Muscle layer of colon (tissue), 2 donors: Measurements from ENCODE around the gene TMA7.
"Not testable (repeated sequence)": the region's sequence is repeated elsewhere in the genome, so short reads cannot be mapped to it uniquely, and the experiment has no call there.

Source experiments
- H3K27ac ChIP-seq: one replicate; pipeline ENCODE4 v1.7.0; 2013; ENCODE audit warnings: low read depth, mild to moderate bottlenecking, low read length, moderate library complexity
- H3K27me3 ChIP-seq, 2 donors: one replicate each; pipeline ENCODE4 v1.7.0; 2013; ENCODE audit warnings: low read length in 2 of 2, mild to moderate bottlenecking in 2 of 2; ENCODE audit not compliant: insufficient read depth in 2 of 2, control insufficient read depth in 1 of 2
- H3K36me3 ChIP-seq: one replicate; pipeline ENCODE4 v1.7.0; 2013; ENCODE audit warnings: mild to moderate bottlenecking, low read length; ENCODE audit not compliant: insufficient read depth
- H3K4me1 ChIP-seq: one replicate; pipeline ENCODE4 v1.7.0; 2013; ENCODE audit warnings: mild to moderate bottlenecking, low read length; ENCODE audit not compliant: insufficient read depth
- H3K4me3 ChIP-seq, 2 donors: one replicate each; pipeline ENCODE4 v1.7.0; 2013; ENCODE audit warnings: low read length in 2 of 2, low read depth in 1 of 2, mild to moderate bottlenecking in 1 of 2, moderate library complexity in 1 of 2
- H3K9ac ChIP-seq: one replicate; pipeline ENCODE4 v1.7.0; 2013; ENCODE audit warnings: low read length
- H3K9me3 ChIP-seq: one replicate; pipeline ENCODE4 v1.7.0; 2013; ENCODE audit warnings: mild to moderate bottlenecking, low read length
- donor health status: abdominal sarcoma.
- donor health status: Adenocarcinoma of cecum.

The TMA7 gene

DNA sequence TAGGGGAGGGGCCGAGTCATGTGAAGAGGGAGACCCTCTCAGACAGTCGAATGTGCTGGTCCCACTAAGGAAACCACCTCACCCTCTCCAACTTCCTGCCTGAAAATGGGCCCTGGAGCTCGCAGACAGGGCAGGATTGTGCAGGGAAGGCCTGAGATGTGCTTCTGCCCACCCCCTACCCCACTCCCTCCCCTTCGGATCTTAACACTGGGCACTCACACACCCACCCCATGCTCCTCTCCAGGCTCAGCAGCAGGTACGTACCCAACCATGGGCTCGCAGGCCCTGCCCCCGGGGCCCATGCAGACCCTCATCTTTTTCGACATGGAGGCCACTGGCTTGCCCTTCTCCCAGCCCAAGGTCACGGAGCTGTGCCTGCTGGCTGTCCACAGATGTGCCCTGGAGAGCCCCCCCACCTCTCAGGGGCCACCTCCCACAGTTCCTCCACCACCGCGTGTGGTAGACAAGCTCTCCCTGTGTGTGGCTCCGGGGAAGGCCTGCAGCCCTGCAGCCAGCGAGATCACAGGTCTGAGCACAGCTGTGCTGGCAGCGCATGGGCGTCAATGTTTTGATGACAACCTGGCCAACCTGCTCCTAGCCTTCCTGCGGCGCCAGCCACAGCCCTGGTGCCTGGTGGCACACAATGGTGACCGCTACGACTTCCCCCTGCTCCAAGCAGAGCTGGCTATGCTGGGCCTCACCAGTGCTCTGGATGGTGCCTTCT lies 26.5 kb downstream of the TMA7 start:
- H3K9me3 ChIP-seq: no peaks in the 10 kb centered on the region
- H3K27me3 ChIP-seq: no peaks in the 10 kb centered on the region
- peak overlapping the region; percentile 97 for H3K27ac ChIP-seq
- H3K4me1 ChIP-seq: peaks cover 65% of the 10 kb centered on the region
- H3K9ac ChIP-seq: peak overlapping the region; percentile 91
- H3K4me3 ChIP-seq: peak overlapping the region; percentile 38 to 86
- H3K36me3 ChIP-seq: peaks cover 32% of the 10 kb centered on the region

- Histone ChIP-seq H3K27ac (peak overlapping the region; percentile 97), H3K4me1 (peaks cover 71% of the 10 kb centered on the region), H3K9ac (peak overlapping the region; percentile 91), H3K4me3 (peak overlapping the region; percentile 4 to 86), H3K27me3 (no peaks in the 10 kb centered on the region), H3K9me3 (no peaks in the 10 kb centered on the region), H3K36me3 (peaks cover 32% of the 10 kb centered on the region)
Observed at GRCh38 chr3:48467110-48467454, 27.0 kb downstream of the TMA7 start.

DNA sequence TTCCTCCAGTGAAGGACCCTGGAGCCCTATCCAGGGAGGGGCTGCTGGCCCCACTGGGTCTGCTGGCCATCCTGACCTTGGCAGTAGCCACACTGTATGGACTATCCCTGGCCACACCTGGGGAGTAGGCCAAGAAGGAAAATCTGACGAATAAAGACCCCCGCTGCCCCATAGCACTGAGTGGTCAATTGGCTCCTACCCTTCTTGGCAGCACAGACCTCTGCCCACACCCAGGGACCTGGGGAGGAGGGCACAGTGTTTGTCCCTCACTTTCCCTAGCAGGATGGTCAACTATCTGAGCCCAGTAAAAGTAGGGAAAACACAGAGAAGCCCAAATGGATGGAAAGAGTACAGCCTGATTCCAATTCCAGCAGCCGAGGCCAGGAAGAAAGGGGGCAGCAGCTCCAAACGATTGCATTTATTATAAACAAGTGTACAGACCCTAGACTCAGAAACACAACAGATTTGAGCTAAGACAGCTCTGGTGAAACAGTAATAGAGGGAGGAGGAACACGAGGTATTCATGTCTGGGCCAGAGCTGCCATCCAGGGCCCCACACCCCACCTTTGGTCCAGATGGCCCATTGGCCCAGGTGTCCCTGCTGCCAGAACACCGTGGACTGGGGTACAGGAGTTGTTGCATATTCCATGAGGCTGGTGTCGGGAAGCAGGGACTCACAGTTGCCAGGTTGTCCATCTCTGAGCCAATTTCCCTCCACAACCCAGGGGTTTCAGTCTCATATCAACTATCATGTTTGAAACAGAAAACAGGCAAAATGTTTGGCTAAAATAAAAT lies 27.6 kb downstream of the TMA7 start:
- Histone ChIP-seq H3K36me3 (peaks cover 32% of the 10 kb centered on the region), H3K27ac (peak overlapping the region; percentile 97), H3K4me1 (peaks cover 72% of the 10 kb centered on the region), H3K9me3 (no peaks in the 10 kb centered on the region), H3K27me3 (no peaks in the 10 kb centered on the region), H3K9ac (peak overlapping the region; percentile 91), H3K4me3 (peak overlapping the region; percentile 4 to 86)

- Histone ChIP-seq H3K9me3 (no peaks in the 10 kb centered on the region), H3K27me3 (no peaks in the 10 kb centered on the region), H3K4me1 (peaks cover 74% of the 10 kb centered on the region), H3K27ac (no peak overlapping the region), H3K36me3 (peaks cover 32% of the 10 kb centered on the region), H3K9ac (no peak overlapping the region), H3K4me3 (no peak overlapping the region)
Observed at GRCh38 chr3:48468329-48468731, 28.3 kb downstream of the TMA7 start.

- H3K36me3 ChIP-seq: peaks cover 32% of the 10 kb centered on the region
- H3K9me3 ChIP-seq: no peaks in the 10 kb centered on the region
- H3K9ac ChIP-seq: no peak overlapping the region
- H3K4me1 ChIP-seq: peaks cover 77% of the 10 kb centered on the region
- no peak overlapping the region for H3K4me3 ChIP-seq
- no peak overlapping the region for H3K27ac ChIP-seq
- no peaks in the 10 kb centered on the region for H3K27me3 ChIP-seq
Observed at GRCh38 chr3:48469046-48469915, 29.2 kb downstream of the TMA7 start.

GRCh38 chr3:48470286-48470685 lies 30.2 kb downstream of the TMA7 start:
- H3K27ac ChIP-seq: no peak overlapping the region
- peaks cover 32% of the 10 kb centered on the region for H3K36me3 ChIP-seq
- no peak overlapping the region for H3K4me3 ChIP-seq
- H3K9me3 ChIP-seq: no peaks in the 10 kb centered on the region
- no peak overlapping the region for H3K9ac ChIP-seq
- H3K4me1 ChIP-seq: peaks cover 71% of the 10 kb centered on the region
- H3K27me3 ChIP-seq: no peaks in the 10 kb centered on the region

- peaks cover 24% of the 10 kb centered on the region for H3K36me3 ChIP-seq
- peak overlapping the region; percentile 82 to 98 for H3K4me3 ChIP-seq
- H3K27ac ChIP-seq: peak overlapping the region; percentile 85
- H3K27me3 ChIP-seq: no peaks in the 10 kb centered on the region
- H3K4me1 ChIP-seq: peaks cover 50% of the 10 kb centered on the region
- H3K9ac ChIP-seq: peak overlapping the region; percentile 100
- no peaks in the 10 kb centered on the region for H3K9me3 ChIP-seq
Observed at GRCh38 chr3:48472673-48472922, 32.5 kb downstream of the TMA7 start.

GRCh38 chr3:48472923-48473616 lies 33.0 kb downstream of the TMA7 start:
- Histone ChIP-seq H3K9me3 (no peaks in the 10 kb centered on the region), H3K4me3 (peak overlapping the region; percentile 82 to 98), H3K4me1 (peaks cover 45% of the 10 kb centered on the region), H3K9ac (peak overlapping the region; percentile 100), H3K36me3 (peaks cover 19% of the 10 kb centered on the region), H3K27me3 (no peaks in the 10 kb centered on the region), H3K27ac (peak overlapping the region; percentile 85)

- Histone ChIP-seq H3K9ac (peak overlapping the region; percentile 100), H3K27me3 (no peaks in the 10 kb centered on the region), H3K27ac (peak overlapping the region; percentile 85), H3K4me1 (peaks cover 40% of the 10 kb centered on the region), H3K36me3 (peaks cover 14% of the 10 kb centered on the region), H3K9me3 (no peaks in the 10 kb centered on the region), H3K4me3 (no peak overlapping the region)
Observed at GRCh38 chr3:48473617-48473952, 33.5 kb downstream of the TMA7 start.

GRCh38 chr3:48474031-48474430 lies 34.0 kb downstream of the TMA7 start:
- H3K4me3 ChIP-seq, H3K9ac ChIP-seq, H3K9me3 ChIP-seq, H3K27me3 ChIP-seq, H3K36me3 ChIP-seq, H3K27ac ChIP-seq: not testable (repeated sequence)
- peaks cover 36% of the 10 kb centered on the region for H3K4me1 ChIP-seq

DNA sequence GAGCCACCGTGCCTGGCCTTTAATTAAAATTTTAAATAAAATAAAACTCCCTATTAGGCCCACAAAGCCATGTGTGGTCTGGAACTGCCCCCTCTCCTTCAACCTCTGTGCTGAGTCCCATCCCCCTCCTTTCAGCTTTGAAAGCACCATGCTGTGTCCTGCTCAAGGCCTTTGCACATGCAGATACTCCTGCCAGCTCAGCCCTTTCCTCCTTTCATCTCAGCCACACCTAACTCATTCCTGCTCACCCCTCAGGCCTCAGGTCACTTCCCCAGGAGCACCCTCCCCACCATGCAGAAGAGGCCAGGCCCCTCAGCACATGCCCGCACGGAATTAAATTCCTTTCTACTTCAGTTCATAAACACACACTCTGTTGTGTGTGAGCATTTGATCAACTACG lies 34.6 kb downstream of the TMA7 start:
- H3K4me3 ChIP-seq: no peak overlapping the region
- H3K9ac ChIP-seq: no peak overlapping the region
- no peak overlapping the region for H3K27ac ChIP-seq
- no peaks in the 10 kb centered on the region for H3K9me3 ChIP-seq
- H3K4me1 ChIP-seq: peaks cover 30% of the 10 kb centered on the region
- H3K27me3 ChIP-seq: no peaks in the 10 kb centered on the region
- H3K36me3 ChIP-seq: peaks cover 5% of the 10 kb centered on the region
